HG03432 (cell line): Measurements from ENCODE around the gene PTGER3.

Experiments
- ATAC-seq: cut with Tn5 transposase; IDR thresholded peaks from one replicate; pipeline ENCODE4 v1.9.1; 2021; ENCODE audit warnings: mild to moderate bottlenecking, moderate library complexity; ENCODE audit not compliant: unreplicated experiment

The PTGER3 gene

GRCh38 chr1:71053146-71053545 is 5.5 kb upstream of the PTGER3 start:
- no peak for ATAC-seq

GRCh38 chr1:71049951-71050598 is 2.5 kb upstream of the PTGER3 start:
- ATAC-seq: peak; percentile 51

GRCh38 chr1:71046891-71047634 is 553 bp downstream of the PTGER3 start:
- ATAC-seq: peak; percentile 42

GRCh38 chr1:71045463-71046028 is 2.1 kb downstream of the PTGER3 start:
- no peak for ATAC-seq

GRCh38 chr1:71044833-71045232 is 2.8 kb downstream of the PTGER3 start:
- ATAC-seq: no peak

- ATAC-seq: no peak
Measured at GRCh38 chr1:71043065-71043464, 4.6 kb downstream of the PTGER3 start.

- no peak for ATAC-seq
Measured at GRCh38 chr1:71041806-71042205, 5.8 kb downstream of the PTGER3 start.

GRCh38 chr1:71039661-71040262 is 7.9 kb downstream of the PTGER3 start:
- no peak for ATAC-seq

GRCh38 chr1:71038942-71039341 is 8.7 kb downstream of the PTGER3 start:
- ATAC-seq: no peak

- ATAC-seq: no peak
Measured at GRCh38 chr1:71037829-71038620, 9.6 kb downstream of the PTGER3 start.

- ATAC-seq: no peak
Measured at GRCh38 chr1:71037066-71037465, 10.6 kb downstream of the PTGER3 start.

GRCh38 chr1:71033136-71033535 is 14.5 kb downstream of the PTGER3 start:
- ATAC-seq: no peak

GRCh38 chr1:71031426-71031825 is 16.2 kb downstream of the PTGER3 start:
- no peak for ATAC-seq

GRCh38 chr1:71030026-71030425 is 17.6 kb downstream of the PTGER3 start:
- ATAC-seq: no peak

- no peak for ATAC-seq
Measured at GRCh38 chr1:71028981-71029380, 18.6 kb downstream of the PTGER3 start.

- ATAC-seq: no peak
Measured at GRCh38 chr1:71027991-71028390, 19.6 kb downstream of the PTGER3 start.

- no peak for ATAC-seq
Measured at GRCh38 chr1:71026093-71026492, 21.5 kb downstream of the PTGER3 start.

GRCh38 chr1:71023515-71023914 is 24.1 kb downstream of the PTGER3 start:
- no peak for ATAC-seq

GRCh38 chr1:71019233-71019969 is 28.2 kb downstream of the PTGER3 start:
- no peak for ATAC-seq

- no peak for ATAC-seq
Measured at GRCh38 chr1:71018791-71019190, 28.8 kb downstream of the PTGER3 start.
